Stimulated activated CD4-positive, alpha-beta T cell treated with anti-CD3 and anti-CD28 coated beads, Interleukin-15, amount 100 ng/mL, for 48 hours (primary cell): ENCODE results near the gene ZBTB48.

Experiments used
- DNase-seq, 2 donors: peaks; one replicate each; pipeline ENCODE4 v3.0.0-alpha.2; 2020; ENCODE audit warnings: low read depth in 2 of 2

Gene ZBTB48

GRCh38 chr1:6572653-6573383, 7.0 kb upstream of the ZBTB48 start:
- DNase-seq: no peak

- DNase-seq: no peak
These were observed 5.7 kb upstream of the ZBTB48 start for GRCh38 chr1:6574025-6574620.

- no peak for DNase-seq
These were observed 5.0 kb upstream of the ZBTB48 start for GRCh38 chr1:6574818-6575217.

- DNase-seq: no peak
These were observed 1.8 kb upstream of the ZBTB48 start for GRCh38 chr1:6577831-6578525.

DNA sequence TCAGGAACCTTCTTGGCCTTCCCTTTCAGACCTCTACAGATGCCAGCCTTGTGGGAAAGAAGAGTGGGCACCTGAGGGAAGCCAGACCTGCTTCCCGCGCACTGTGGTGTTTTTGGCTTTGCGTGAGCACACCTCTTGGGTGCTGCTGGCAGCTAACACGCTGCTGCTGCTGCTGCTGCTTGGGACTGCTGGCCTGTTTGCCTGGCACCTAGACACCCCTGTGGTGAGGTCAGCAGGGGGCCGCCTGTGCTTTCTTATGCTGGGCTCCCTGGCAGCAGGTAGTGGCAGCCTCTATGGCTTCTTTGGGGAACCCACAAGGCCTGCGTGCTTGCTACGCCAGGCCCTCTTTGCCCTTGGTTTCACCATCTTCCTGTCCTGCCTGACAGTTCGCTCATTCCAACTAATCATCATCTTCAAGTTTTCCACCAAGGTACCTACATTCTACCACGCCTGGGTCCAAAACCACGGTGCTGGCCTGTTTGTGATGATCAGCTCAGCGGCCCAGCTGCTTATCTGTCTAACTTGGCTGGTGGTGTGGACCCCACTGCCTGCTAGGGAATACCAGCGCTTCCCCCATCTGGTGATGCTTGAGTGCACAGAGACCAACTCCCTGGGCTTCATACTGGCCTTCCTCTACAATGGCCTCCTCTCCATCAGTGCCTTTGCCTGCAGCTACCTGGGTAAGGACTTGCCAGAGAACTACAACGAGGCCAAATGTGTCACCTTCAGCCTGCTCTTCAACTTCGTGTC, 995 bp upstream of the ZBTB48 start:
- DNase-seq: no peak

GRCh38 chr1:6580119-6580592, 362 bp downstream of the ZBTB48 start:
- DNase-seq: no peak

DNA sequence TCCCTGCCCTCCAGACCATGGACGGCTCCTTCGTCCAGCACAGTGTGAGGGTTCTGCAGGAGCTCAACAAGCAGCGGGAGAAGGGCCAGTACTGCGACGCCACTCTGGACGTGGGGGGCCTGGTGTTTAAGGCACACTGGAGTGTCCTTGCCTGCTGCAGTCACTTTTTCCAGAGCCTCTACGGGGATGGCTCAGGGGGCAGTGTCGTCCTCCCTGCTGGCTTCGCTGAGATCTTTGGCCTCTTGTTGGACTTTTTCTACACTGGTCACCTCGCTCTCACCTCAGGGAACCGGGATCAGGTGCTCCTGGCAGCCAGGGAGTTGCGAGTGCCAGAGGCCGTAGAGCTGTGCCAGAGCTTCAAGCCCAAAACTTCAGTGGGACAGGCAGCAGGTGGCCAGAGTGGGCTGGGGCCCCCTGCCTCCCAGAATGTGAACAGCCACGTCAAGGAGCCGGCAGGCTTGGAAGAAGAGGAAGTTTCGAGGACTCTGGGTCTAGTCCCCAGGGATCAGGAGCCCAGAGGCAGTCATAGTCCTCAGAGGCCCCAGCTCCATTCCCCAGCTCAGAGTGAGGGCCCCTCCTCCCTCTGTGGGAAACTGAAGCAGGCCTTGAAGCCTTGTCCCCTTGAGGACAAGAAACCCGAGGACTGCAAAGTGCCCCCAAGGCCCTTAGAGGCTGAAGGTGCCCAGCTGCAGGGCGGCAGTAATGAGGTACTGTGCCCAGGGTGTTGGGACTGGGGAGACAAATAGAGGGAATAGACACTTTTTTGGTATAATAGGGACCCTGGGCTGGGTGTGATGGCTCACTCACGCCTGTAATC, 1.0 kb downstream of the ZBTB48 start:
- no peak for DNase-seq

- no peak for DNase-seq
These were observed 1.9 kb downstream of the ZBTB48 start for GRCh38 chr1:6581561-6582305.

- no peak for DNase-seq
These were observed 2.6 kb downstream of the ZBTB48 start for GRCh38 chr1:6582370-6582769.

GRCh38 chr1:6584126-6585080, 4.6 kb downstream of the ZBTB48 start:
- DNase-seq: no peak

GRCh38 chr1:6585081-6585722, 5.4 kb downstream of the ZBTB48 start:
- no peak for DNase-seq

DNA sequence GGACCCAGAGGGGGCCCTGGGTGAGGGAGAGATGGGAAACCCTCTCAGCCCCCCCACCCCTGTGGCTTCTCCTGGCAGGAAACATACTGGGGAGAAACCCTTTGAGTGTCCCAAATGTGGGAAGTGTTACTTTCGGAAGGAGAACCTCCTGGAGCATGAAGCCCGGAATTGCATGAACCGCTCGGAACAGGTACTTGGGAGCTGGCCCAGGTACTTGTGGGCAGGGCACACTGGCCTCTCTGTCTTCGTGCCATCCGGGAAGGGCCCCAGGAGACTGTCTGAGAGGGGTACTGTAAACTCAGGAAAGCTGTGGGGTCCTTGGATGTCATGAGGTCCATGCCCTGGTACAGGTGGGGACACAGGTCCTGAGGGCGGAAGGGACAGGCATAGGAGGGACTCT, 6.0 kb downstream of the ZBTB48 start:
- no peak for DNase-seq

GRCh38 chr1:6586404-6586816, 6.6 kb downstream of the ZBTB48 start:
- DNase-seq: no peak

- no peak for DNase-seq
These were observed 7.6 kb downstream of the ZBTB48 start for GRCh38 chr1:6587261-6588005.

- no peak for DNase-seq
These were observed 8.5 kb downstream of the ZBTB48 start for GRCh38 chr1:6588128-6588892.

GRCh38 chr1:6588893-6589520, 9.2 kb downstream of the ZBTB48 start:
- no peak for DNase-seq

GRCh38 chr1:6590046-6590445, 10.3 kb downstream of the ZBTB48 start:
- no peak for DNase-seq
